ENCODE results near the gene MAPK7.

- no peak for TF ChIP-seq REST (IDR thresholded peaks at IDR 0.05; ENCODE audit: low read depth, low read length)
- no peak for TF ChIP-seq BCL3 (IDR thresholded peaks at IDR 0.05; ENCODE audit: borderline replicate concordance, insufficient read depth, low read depth, low read length, poor library complexity, severe bottlenecking)
Measured at GRCh38 chr17:19412510-19412909, 34.2 kb downstream of the MAPK7 start.
